ENCODE measurements around the gene SMIM44.
A peak's percentile ranks its signal among the peaks of the same experiment; 100 is the strongest.

Gene SMIM44

GRCh38 chr19:3474614-3475013 lies 8.6 kb downstream of the SMIM44 start:
- DNase-seq: no peak

GRCh38 chr19:3474010-3474409 lies 9.2 kb downstream of the SMIM44 start:
- DNase-seq: no peak

- no peak for DNase-seq
Measured at GRCh38 chr19:3471954-3472655, 11.1 kb downstream of the SMIM44 start.

GRCh38 chr19:3470500-3471128 lies 12.6 kb downstream of the SMIM44 start:
- no peak for DNase-seq

GRCh38 chr19:3469638-3470499 lies 13.4 kb downstream of the SMIM44 start:
- DNase-seq: no peak

GRCh38 chr19:3468211-3468610 lies 15.0 kb downstream of the SMIM44 start:
- DNase-seq: no peak

GRCh38 chr19:3467437-3468198 lies 15.6 kb downstream of the SMIM44 start:
- no peak for DNase-seq

- DNase-seq: no peak
Measured at GRCh38 chr19:3466635-3467034, 16.6 kb downstream of the SMIM44 start.

- no peak for DNase-seq
Measured at GRCh38 chr19:3465552-3465951, 17.7 kb downstream of the SMIM44 start.

GRCh38 chr19:3464587-3465235 lies 18.5 kb downstream of the SMIM44 start:
- DNase-seq: no peak

- no peak for DNase-seq
Measured at GRCh38 chr19:3463714-3464586, 19.3 kb downstream of the SMIM44 start.

GRCh38 chr19:3462991-3463713 lies 20.1 kb downstream of the SMIM44 start:
- DNase-seq: no peak

GRCh38 chr19:3459965-3460582 lies 23.2 kb downstream of the SMIM44 start:
- DNase-seq: no peak

- DNase-seq: peak; percentile 66
Measured at GRCh38 chr19:3459089-3459881, 24.0 kb downstream of the SMIM44 start.

- no peak for DNase-seq
Measured at GRCh38 chr19:3458229-3459088, 24.8 kb downstream of the SMIM44 start.

GRCh38 chr19:3457528-3458228 lies 25.6 kb downstream of the SMIM44 start:
- no peak for DNase-seq

- no peak for DNase-seq
Measured at GRCh38 chr19:3456925-3457527, 26.2 kb downstream of the SMIM44 start.

Data from EL (cell line).